Measurements from ENCODE around the gene SVIL. TPM values are rescaled to one million over a fixed set of nuclear protein-coding genes. Genes with fewer than 3 reads are reported as not detected.
A peak's percentile ranks its signal among the peaks of the same experiment; 100 is the strongest.
"Not testable (repeated sequence)": the region's sequence is repeated elsewhere in the genome, so short reads cannot be mapped to it uniquely, and the experiment has no call there.

Gene SVIL
- total and polyA plus RNA-seq, 2 experiments from 2014 or later, result 5.9 to 7.3 TPM

GRCh38 chr10:29554660-29555059 is 80.1 kb downstream of the SVIL start:
- Histone ChIP-seq H3K79me2 (ENCODE audit: insufficient read depth) (no peaks in the 10 kb centered on the region), H3K27me3 (replicated peaks; ENCODE audit: insufficient read depth) (no peaks in the 10 kb centered on the region), H3K27ac (peak overlapping the region; percentile 30), H3K9me2 (ENCODE audit: insufficient read depth) (no peaks in the 10 kb centered on the region), H3F3A (ENCODE audit: insufficient read depth) (peaks cover 18% of the 10 kb centered on the region), H2AFZ (peak overlapping the region; percentile 29; the same call in 1 of the 2 replicates), H3K4me2 (ENCODE audit: unreplicated experiment) (peak overlapping the region; percentile 51), H3K9ac (no peak overlapping the region), H4K20me1 (ENCODE audit: insufficient read depth) (no peaks in the 10 kb centered on the region), H3K36me3 (ENCODE audit: low read depth) (no peaks in the 10 kb centered on the region), H3K4me1 (ENCODE audit: insufficient read depth) (peaks cover 24% of the 10 kb centered on the region), H3K4me3 (no peak overlapping the region), H3K9me3 (ENCODE audit: low read depth) (no peaks in the 10 kb centered on the region)
- peak; percentile 69 for DNase-seq
- in situ Hi-C loops (cut with MboI), result no loop called here
- WGBS, 2 experiments (ENCODE audit: low coverage in 1 of 2, low lambda C conversion rate in 2 of 2, missing lambda C conversion rate in 2 of 2), result 37 to 42% methylated on average over 9 of the region's 9 CpGs
- TF ChIP-seq EZH2 (IDR thresholded peaks at IDR 0.05; ENCODE audit: insufficient read depth, poor library complexity, severe bottlenecking) (no peak), EZH2phosphoT487 (IDR thresholded peaks at IDR 0.05; ENCODE audit: insufficient read depth, low read depth) (no peak)

- no peaks in the 10 kb centered on the region for H3K9me3 ChIP-seq (ENCODE audit: low read depth)
- no peak overlapping the region for H2AFZ ChIP-seq
- DNase-seq, result no peak
- no peak for TF ChIP-seq EZH2phosphoT487 (IDR thresholded peaks at IDR 0.05; ENCODE audit: insufficient read depth, low read depth)
- no peak for TF ChIP-seq EZH2 (IDR thresholded peaks at IDR 0.05; ENCODE audit: insufficient read depth, poor library complexity, severe bottlenecking)
- H3K4me3 ChIP-seq, result no peak overlapping the region
- 0 out of 2 replicates have a peak overlapping the region, but pooled peaks have one; percentile 30 for H3K27ac ChIP-seq
- no peak overlapping the region for H3K9ac ChIP-seq
- H3K79me2 ChIP-seq (ENCODE audit: insufficient read depth), result no peaks in the 10 kb centered on the region
- no peak overlapping the region for H3K4me2 ChIP-seq (ENCODE audit: unreplicated experiment)
- H3K27me3 ChIP-seq (replicated peaks; ENCODE audit: insufficient read depth), result no peaks in the 10 kb centered on the region
- H4K20me1 ChIP-seq (ENCODE audit: insufficient read depth), result no peaks in the 10 kb centered on the region
- H3K9me2 ChIP-seq (ENCODE audit: insufficient read depth), result no peaks in the 10 kb centered on the region
- peaks cover 18% of the 10 kb centered on the region for H3F3A ChIP-seq (ENCODE audit: insufficient read depth)
- H3K36me3 ChIP-seq (ENCODE audit: low read depth), result no peaks in the 10 kb centered on the region
- H3K4me1 ChIP-seq (ENCODE audit: insufficient read depth), result peaks cover 24% of the 10 kb centered on the region
- in situ Hi-C loops (cut with MboI), result no loop called here
- WGBS, 2 experiments (ENCODE audit: low coverage in 1 of 2, low lambda C conversion rate in 2 of 2, missing lambda C conversion rate in 2 of 2), result 83 to 87% methylated on average over 13 of the region's 13 CpGs
These were observed 81.1 kb downstream of the SVIL start for GRCh38 chr10:29553544-29554250.

- H4K20me1 ChIP-seq (ENCODE audit: insufficient read depth); H2AFZ ChIP-seq; H3K27me3 ChIP-seq (replicated peaks; ENCODE audit: insufficient read depth); H3K4me2 ChIP-seq (ENCODE audit: unreplicated experiment); DNase-seq; in situ Hi-C loops (cut with MboI); H3K4me3 ChIP-seq; H3K79me2 ChIP-seq (ENCODE audit: insufficient read depth); H3K9me2 ChIP-seq (ENCODE audit: insufficient read depth); H3K36me3 ChIP-seq (ENCODE audit: low read depth); H3K9me3 ChIP-seq (ENCODE audit: low read depth); H3K27ac ChIP-seq; H3K9ac ChIP-seq: not testable (repeated sequence)
- 96% methylated on average over 9 of the region's 9 CpGs for WGBS, 2 experiments (ENCODE audit: low coverage in 1 of 2, low lambda C conversion rate in 2 of 2, missing lambda C conversion rate in 2 of 2)
- Histone ChIP-seq H3K4me1 (ENCODE audit: insufficient read depth) (peaks cover 24% of the 10 kb centered on the region), H3F3A (ENCODE audit: insufficient read depth) (peaks cover 18% of the 10 kb centered on the region)
These were observed 81.7 kb downstream of the SVIL start for GRCh38 chr10:29553116-29553515.

GRCh38 chr10:29549493-29549892 is 85.3 kb downstream of the SVIL start:
- H3K9ac ChIP-seq; H3K27ac ChIP-seq; DNase-seq; H3K4me3 ChIP-seq; in situ Hi-C loops (cut with MboI); H2AFZ ChIP-seq; H3K9me2 ChIP-seq (ENCODE audit: insufficient read depth); H3F3A ChIP-seq (ENCODE audit: insufficient read depth); H3K27me3 ChIP-seq (replicated peaks; ENCODE audit: insufficient read depth); H3K36me3 ChIP-seq (ENCODE audit: low read depth); H3K4me1 ChIP-seq (ENCODE audit: insufficient read depth); H3K79me2 ChIP-seq (ENCODE audit: insufficient read depth); H3K9me3 ChIP-seq (ENCODE audit: low read depth); H4K20me1 ChIP-seq (ENCODE audit: insufficient read depth); H3K4me2 ChIP-seq (ENCODE audit: unreplicated experiment): not testable (repeated sequence)
- WGBS, 2 experiments (ENCODE audit: low coverage in 1 of 2, low lambda C conversion rate in 2 of 2, missing lambda C conversion rate in 2 of 2), result 82 to 100% methylated on average over 1 to 2 of the region's 3 CpGs

All from GM23248 (cell line).